HG03025 (cell line): ENCODE data around the gene CELF1.
"Not testable (repeated sequence)": the region's sequence is repeated elsewhere in the genome, so short reads cannot be mapped to it uniquely, and the experiment has no call there.

Experiments used
- ATAC-seq: cut with Tn5 transposase; IDR thresholded peaks from one replicate; pipeline ENCODE4 v1.9.1; 2021; ENCODE audit warnings: mild to moderate bottlenecking, moderate library complexity; ENCODE audit not compliant: unreplicated experiment, low FRiP score

Gene CELF1

DNA sequence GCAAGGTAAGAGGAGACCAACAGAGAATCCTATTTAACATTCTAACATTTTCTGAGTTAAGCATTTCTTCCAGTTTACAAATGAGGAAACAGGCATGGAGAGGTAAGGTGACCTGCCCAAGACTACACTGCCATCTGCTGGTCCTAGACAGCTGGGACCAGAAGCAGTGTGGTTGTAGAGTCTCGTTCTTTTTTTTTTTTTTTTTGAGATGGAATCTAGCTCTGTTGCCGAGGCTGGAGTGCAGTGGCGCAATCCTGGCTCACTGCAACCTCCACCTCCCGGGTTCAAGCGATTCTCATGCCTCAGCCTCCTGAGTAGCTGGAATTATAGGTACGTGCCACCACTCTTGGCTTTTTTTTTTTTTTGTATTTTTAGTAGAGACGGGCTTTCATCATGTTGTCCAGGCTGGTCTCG is 98.7 kb downstream of the CELF1 start:
- not testable (repeated sequence) for ATAC-seq

DNA sequence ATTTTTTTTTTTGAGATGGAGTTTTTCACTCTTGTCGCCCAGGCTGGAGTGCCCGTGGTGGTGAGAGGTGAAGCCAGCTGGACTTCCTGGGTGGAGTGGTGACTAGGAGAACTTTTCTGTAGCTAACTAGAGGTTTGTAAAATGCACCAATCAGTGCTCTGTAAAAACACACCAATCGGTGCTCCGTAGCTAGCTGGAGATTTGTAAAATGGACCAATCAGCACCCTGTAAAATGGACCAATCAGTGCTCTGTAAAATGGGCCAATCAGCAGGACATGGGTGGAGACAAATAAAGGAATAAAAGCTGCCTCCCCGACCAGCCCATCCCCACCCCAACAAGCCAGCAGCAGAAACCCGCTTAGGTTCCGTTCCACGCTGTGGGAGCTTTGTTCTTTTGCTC is 99.6 kb downstream of the CELF1 start:
- no peak for ATAC-seq

DNA sequence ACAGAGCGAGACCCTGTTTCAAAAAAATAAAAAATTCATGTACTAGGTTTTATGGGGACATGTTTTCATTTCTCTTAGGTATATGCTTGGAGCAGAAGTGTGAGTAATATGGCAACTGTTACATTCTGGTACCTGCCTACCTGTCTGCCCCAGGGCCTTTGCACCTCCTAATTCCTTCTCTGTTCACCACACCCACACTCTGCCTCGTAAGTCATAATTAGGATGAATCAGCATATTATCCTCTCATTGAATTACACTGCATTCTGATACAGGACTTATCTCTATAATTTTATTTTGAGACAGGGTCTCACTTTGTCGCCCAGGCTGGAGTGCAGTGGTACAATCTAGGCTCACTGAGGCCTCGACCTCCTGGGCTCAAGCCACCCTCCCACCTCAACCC is 100.9 kb downstream of the CELF1 start:
- no peak for ATAC-seq

DNA sequence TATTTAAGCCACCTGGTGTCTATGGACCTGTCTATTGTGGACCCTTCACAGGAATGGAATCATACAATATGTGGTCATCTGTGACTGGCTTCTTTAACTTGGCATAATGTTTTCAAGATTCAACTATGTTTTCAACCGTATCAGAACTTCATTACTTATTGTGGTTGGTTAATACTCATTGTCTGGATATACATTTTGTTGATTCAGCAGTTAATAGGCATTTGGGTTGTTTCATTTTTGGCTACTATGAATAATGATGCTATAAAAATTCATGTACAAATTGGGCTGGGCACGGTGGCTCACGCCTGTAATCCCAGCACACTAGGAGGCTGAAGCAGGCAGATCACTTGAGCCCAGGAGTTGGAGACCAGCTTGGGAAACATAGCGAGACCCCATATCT is 101.5 kb downstream of the CELF1 start:
- no peak for ATAC-seq

DNA sequence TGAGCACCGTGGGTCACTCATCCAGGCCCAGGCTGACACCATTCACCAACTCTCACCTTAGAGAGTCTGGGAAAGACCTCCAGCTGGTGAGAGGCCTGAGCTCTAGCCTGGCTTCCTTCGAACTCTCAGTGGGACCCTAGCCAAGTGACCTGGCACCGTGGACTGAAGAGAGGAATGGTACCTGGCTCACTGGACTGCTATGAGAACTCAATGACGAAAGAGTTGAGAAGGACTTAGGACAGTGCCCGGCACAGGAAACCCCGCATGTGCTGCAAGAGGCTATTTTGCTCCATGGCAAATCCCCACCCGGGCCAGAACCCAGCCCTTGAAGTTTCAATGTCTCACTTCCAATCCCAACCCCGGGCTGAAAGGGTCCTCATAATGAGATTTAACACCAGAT is 103.4 kb downstream of the CELF1 start:
- ATAC-seq: no peak

DNA sequence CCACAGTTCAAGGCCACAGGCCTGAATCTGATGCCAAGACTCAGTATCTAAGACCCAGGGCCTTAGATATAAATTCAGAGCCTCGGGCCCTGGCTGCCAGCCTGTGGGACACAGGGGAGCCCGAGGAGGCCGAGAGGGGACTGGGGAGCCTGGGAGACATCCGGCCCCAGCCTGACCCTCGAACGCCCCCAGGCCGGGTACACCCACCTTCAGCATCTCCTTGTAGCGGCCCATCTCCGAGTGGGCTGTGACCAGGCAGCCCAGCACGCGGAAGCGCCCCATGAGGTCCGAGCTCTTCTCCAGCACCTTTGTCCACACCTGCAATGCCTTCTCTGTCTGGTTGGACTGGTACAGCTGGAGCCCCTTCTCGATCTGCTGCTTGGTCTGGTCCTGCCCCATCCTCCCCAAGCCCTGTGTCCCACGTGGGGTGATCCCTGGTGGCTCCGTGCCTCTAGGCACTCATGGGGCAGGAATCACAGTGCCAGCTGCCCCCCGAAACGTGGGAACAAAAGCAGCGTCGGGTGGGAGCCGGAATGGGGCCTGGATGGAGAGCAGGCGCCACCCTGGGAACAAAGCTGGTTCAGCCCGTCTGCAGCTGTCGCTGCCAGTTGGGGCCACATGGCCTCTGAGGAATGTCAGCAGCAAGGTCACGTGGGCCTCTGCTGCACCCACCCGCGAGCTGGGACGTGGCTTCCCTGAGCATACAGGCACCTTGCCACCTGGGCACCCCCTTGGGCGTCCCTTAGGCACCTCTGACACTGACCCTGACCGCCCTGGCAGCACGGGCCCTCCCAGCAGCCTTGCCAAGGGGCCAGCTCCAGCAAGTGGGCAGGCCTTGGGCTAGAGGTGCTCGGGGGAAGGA is 104.1 kb downstream of the CELF1 start, which contains the start of gene RAPSN:
TSS of gene RAPSN (minus strand) at position 571 of the 862 bp plus-strand sequence. CDS start at position 399, 172 bp downstream.
- ATAC-seq: no peak

DNA sequence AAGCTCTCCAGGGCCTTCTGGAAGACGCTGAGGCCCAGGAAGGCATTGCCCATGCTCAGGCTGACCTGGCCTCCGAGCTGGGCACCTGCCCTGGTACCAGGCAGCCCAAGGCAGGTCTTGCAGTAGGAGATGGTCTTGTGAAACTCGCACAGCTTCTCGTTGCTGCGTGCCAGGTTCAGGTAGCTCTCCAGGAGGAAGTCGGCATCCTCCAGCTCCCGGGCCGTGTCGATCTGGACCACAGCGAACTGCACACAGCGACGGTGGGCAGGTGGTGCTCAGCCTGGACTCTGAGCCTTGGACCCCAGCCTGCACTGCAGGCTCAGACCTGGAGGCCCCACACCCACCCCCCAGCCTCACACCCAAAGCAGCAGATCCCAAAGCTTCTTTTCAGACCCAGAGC is 105.0 kb downstream of the CELF1 start:
- ATAC-seq: no peak

DNA sequence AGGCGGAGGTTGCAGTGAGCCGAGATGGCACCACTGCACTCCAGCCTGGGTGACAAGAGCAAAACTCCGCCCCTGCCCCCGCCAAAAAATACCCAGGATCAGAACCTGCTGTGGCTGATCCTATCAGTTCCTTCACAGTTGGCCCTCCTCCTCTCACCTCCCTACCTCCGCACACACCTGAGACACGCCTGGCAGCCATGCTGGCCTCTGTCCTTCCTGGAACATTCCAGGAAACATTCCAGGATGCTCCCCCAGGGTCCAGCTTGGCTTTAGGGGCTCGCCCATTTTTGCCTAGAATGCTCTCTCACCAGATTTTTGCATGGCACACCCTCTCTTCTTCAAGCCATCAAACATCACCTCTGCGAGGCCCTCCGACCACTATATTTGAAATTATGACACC is 106.1 kb downstream of the CELF1 start:
- ATAC-seq: no peak

DNA sequence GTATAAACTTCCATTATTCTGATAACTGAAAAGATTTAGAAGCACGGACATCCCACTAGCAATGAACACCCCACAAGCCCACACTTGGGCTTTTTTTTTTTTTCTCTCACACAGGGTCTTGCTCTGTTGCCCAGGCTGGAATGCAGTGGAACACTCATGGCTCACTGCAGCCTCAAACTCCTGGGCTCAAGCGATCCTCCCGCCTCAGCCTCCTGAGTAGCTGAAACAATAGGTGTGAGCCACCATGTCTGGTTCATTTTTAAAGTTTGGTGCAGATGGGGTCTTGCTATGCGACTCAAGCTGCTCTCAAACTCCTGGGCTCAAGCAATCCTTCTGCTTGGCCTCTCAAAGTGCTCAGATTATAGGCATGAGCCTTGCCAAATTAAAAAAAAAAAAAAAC is 107.1 kb downstream of the CELF1 start:
- no peak for ATAC-seq

DNA sequence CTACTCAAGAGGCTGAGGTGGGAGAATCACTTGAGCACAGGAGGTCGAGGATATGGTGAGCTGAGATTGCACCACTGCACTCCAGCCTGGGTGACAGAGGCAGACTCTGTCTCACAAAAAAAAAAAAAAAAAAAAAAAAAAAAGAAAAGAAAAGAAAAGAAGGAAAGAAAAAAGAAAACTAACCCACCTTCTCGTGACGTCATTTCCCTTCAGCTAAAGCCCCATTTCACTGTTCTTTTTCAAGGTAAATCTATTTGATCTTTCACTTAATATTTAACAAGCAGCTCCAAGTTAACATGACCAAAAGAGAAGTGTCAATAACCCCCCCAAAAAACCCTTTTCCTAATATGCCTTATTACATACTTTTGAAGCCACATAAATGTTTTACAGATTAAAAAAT is 109.1 kb downstream of the CELF1 start:
- ATAC-seq: no peak

DNA sequence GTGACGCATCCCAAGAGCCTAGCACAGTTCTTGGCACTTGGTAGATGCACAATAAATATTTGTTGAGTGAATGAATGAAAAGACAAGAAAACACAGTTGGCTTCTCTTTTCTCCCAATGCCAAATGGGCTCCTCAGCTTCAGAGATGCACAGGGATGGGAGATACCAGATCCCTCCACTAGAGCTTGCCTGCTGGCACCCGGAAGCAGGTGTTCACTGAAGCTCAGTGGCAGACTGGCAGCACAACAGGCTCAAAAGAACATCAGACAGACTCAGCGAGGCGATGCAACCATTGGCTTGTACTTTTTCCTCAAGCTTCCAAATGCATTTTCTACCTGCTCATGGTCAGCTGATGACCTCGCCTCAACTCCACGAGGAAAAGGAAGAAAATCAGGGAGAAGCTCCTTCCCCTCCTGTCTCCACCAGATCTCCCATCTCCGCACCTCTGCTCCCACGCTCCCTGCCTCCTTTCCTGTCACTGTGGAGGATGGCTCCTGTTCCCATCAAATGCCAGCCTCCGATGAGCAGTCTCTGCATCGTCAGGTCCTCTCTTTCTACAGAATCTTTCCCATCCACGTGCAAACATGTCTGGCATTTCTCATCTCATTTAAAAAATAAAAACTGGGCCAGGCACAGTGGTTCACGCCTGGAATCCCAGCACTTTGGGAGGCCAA is 109.8 kb downstream of the CELF1 start:
- ATAC-seq: no peak

DNA sequence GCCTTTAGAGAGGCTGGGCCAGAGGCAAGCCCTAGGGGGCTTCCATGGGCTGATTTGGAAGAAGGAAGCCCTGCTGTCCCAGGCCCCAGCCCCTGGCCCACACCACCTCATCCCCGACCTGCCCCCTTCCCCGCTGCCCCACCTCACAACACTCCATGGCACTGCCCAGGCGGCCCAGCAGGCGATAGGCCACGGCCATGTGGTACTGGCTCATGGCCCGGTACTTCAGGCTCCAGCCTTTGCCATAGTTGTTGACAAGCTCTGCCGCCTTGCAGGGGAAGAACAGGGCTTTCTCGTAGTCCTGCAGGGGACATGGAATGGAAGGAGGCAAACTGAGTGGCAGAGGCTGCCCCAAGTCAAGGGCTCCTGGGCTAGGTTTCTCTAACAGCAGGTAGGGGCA is 110.4 kb downstream of the CELF1 start:
- no peak for ATAC-seq

DNA sequence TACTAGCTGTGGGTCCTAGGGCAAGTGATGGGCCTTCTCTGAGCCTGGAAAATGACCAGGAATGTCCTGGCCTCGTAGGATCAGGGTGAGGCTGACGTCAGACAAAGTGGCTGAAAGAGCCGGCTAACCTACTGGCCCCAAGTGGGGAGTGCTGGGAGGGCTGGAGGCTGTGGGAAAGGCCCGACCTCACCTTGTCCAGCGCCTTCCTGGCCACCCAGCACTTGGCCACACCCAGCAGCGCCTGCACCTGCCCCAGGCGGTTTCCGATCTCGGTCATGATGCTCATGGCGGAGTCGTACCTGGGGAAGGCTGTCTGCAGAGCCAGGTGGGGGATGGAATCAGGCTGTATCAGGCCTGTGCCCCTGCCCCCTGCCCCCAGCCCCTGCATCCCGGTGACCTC is 111.5 kb downstream of the CELF1 start:
- no peak for ATAC-seq

DNA sequence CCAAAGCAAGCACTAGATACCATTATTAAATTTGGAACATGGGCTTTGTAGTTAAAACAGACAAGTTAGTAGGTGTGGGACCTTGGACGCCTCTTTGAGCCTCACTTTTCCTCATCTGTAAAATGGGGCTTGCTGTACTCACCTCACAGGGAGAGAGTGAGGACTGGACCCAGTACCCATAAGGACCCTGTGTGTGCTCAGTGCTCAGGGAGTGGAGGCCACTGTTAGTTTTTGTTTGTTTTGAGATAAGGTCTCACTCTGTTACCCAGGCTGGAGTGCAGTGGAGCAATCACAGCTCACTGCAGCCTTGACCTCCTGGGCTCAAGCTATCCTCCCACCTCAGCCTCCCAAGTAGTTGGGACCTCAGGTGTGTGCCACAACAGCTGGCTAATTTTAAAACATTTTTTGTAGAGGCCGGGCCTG is 112.9 kb downstream of the CELF1 start:
- no peak for ATAC-seq

DNA sequence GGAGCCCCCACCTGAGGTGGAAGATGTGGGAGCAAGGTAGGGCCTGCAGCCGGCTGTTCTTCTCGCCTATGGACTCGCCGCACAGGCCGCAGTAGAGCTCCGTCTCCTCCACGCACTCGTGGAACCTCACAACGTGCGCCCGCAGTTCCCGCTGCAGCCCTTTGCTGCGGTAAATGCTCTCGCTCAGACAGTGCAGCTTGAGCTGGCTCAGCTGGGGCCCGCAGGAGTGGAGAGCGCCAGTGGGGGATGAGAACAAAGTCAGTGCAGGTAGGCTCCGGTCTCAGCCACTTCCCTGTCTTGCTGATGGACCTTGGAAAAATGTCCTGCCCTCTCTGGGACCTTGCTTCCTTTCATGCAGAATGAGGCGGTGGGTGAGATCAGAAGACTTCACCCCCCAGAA is 114.2 kb downstream of the CELF1 start:
- no peak for ATAC-seq

DNA sequence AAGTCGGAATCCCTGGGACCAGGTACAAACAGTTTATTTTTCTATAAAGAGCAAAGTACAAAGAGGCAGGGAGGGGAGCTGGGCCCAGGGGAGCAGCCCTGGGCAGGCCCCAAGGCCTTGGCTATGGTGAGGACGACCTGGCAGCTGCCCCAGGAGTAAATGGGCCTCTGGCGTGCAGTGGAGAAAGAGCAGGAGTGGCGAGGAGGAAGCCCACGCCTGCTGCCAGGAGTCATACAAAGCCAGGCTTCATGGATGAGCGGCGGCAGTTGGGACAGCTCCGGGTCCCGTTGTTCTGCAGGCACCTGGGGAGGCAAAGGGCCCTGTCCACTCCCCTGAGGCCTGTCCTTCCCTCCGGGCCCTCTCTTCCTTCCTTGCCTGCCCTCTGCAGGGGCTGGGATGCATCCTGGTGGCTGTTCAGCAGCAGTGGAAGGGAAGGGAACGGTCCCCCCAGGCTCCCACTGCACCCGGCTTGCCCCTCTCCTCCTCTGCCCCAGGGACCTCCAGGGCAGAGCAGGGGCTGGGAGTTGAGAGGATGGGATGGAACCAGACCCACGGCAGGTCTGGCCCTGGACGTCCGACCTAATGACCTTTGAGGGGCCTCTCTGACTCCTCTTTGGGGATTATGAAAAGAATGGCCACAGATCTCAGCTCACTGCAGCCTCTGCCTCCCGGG is 115.0 kb downstream of the CELF1 start:
- no peak for ATAC-seq

DNA sequence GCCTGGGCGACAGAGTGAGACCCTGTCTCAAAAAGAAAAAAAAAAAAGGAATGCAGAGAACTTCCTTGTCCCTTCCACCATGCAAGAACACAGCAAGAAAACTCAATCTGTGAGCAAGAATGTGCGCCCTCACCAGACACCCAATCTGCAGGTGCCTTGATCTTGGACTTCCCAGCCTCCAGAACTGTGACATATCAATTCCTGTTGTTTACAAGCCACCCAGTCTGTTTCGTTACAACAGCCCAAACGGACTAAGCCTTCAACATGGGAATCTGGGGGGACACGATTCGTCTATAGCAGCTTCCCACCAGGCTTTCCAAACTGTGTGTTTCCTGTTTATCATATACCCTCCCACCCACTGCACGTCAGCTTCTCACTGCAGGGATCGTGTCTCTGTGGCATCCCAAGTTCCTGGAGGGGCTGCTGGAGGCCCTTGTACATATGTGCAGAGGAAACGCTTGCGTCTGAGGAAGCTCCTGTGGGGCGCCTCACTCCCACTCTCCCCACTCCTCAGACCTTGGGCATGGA is 115.7 kb downstream of the CELF1 start:
- ATAC-seq: no peak

DNA sequence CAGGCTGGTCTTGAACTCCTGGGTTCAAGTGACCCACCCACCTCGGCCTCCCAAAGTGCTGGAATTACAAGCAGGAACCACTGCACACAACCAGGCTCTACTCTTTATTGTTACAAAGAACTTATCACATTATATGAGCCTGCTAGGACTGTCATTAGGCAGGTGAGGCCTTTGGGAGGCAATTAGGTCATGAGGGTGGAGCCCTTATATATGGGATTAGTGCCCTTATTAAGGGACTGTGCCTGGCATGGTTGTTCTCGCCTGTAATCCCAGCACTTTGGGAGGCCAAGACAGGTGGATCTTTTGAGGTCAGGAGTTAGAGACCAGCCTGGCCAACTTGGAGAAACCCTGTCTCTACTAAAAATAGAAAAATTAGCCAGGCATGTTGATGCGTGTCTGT is 116.2 kb downstream of the CELF1 start:
- ATAC-seq: no peak

DNA sequence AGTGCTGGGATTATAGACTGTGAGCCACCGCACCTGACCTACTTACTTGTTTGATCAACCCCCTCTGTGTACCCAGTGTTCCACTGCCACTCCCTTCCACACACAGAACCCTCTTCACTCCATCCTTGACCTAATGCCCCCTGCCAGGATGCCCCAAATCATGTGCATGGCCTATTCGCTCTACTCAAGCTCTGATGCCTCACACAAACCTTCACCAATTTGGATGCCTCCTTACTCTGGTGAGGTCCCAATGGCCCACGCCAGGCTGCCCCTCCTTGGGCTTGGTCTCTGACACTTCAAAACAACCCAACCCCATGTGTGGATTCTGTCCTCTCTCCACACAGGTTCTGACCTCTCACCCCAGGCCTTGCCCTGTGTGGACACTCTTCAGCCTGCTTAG is 117.2 kb downstream of the CELF1 start:
- no peak for ATAC-seq

DNA sequence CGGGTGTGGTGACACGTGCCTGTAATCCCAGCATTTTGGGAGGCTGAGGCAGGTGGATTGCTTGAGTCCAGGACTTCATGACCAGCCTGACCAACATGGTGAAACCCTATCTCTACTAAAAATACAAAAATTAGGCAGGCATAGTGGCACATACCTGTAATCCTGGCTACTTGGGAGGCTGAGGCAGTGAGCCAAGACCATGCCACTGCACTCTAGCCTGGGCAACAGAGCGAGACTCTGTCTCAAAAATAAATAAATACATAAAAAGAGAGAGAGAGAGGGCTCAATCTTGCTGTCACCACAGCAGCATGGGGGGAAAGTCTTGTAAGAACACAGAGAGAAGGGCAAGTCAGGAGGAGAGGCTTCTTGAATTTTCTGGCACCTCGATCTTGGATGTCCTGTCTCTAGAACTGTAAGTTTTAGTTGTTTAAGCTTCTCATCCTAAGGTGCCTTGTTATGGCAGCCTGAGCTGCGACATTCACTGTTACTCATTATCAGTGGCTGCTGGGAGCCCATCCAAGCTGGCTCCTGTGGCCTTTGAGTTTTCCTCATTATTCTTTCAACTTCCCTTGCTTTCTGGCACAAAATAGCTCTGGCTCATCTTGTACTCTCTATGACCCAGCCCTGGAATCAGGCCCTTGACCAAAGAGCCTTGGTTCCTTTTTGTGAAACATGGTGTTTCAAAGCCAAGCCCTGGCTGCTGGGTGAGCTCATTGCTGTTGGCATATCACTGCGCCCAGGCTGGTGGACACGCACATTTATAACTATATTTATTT is 118.7 kb downstream of the CELF1 start:
- no peak for ATAC-seq
